Heart right ventricle (tissue), 16 donors: ENCODE data around the gene CATSPERZ. TPM values are rescaled to one million over a fixed set of nuclear protein-coding genes. Genes with fewer than 3 reads are reported as not detected.
"Not testable (repeated sequence)": the region's sequence is repeated elsewhere in the genome, so short reads cannot be mapped to it uniquely, and the experiment has no call there.

Source experiments
- ATAC-seq, 8 donors: fragments of 200-7000 bp; cut with Tn5 transposase; one replicate each; pipeline ENCODE4 v1.9.1; 2020; ENCODE audit warnings: mild to moderate bottlenecking in 8 of 8, moderate library complexity in 8 of 8, moderate number of reproducible peaks in 1 of 8
- DNase-seq, 2 donors: peaks; one replicate each; pipeline ENCODE4 v3.0.0-alpha.2; 2020
- H3K27ac ChIP-seq, 10 donors: fragments of 200-600 bp; sonication (generic) in 2 of 10; one replicate each; pipeline versions ENCODE4 v1.5.0 to v1.8.0; 2020 to 2022; ENCODE audit warnings: mild to moderate bottlenecking in 3 of 10
- H3K27me3 ChIP-seq, 7 donors: fragments of 200-600 bp; one replicate each; pipeline ENCODE4 v1.8.0; 2021 to 2022; ENCODE audit warnings: mild to moderate bottlenecking in 2 of 7
- H3K36me3 ChIP-seq, 9 donors: fragments of 200-600 bp; sonication (generic) in 1 of 9; one replicate each; pipeline versions ENCODE4 v1.5.0 to v1.8.0; 2020 to 2022; ENCODE audit warnings: mild to moderate bottlenecking in 2 of 9
- H3K4me1 ChIP-seq, 9 donors: fragments of 200-600 bp; sonication (generic) in 1 of 9; one replicate each; pipeline versions ENCODE4 v1.5.0 to v1.8.0; 2020 to 2022; ENCODE audit warnings: mild to moderate bottlenecking in 4 of 9
- H3K4me3 ChIP-seq, 10 donors: fragments of 200-600 bp; sonication (generic) in 2 of 10; one replicate each; pipeline versions ENCODE4 v1.5.0 to v1.8.0; 2020 to 2022; ENCODE audit warnings: mild to moderate bottlenecking in 7 of 10, moderate library complexity in 2 of 10
- H3K9me3 ChIP-seq, 11 donors: fragments of 200-600 bp in 10 of 11; sonication (generic) in 2 of 11; one replicate each; pipeline versions ENCODE4 v1.5.0 to v1.8.0; 2013 to 2022; ENCODE audit warnings: mild to moderate bottlenecking in 2 of 11, control low read depth in 1 of 11, moderate library complexity in 1 of 11
- WGBS, 2 donors: extraction: QIAGEN DNeasy Blood & Tissue Kit; methylation state at CpG; one replicate each; pipeline ENCODE4 v1.1.7; 2013; ENCODE audit warnings: inconsistent platforms in 1 of 2; 5-methylcytosine and 5-hydroxymethylcytosine counted together
- intact Hi-C, 10 donors: fragments of 100-400 bp; cut with DNase I; formaldehyde crosslinking; loops; one replicate each; pipeline versions ENCODE4 v1.11.1 to v1.14.2; 2022
- polyA plus RNA-seq, 2 donors: library from polyadenylated mRNA; stranded (reverse); fragments of 200-250 nt; gene quantifications; one replicate each; pipeline ENCODE4 v1.2.3, GENCODE V29; 2013
- total RNA-seq, 10 donors: library from RNA; stranded (reverse); fragmentation: NEBNext Ultra II Directional in 3 of 10; extraction: Animal tissue kit (Norgen Biotek cat#: 25700) in 3 of 10; gene quantifications; one replicate each; pipeline versions ENCODE4 v1.2.1 to v1.2.4, GENCODE V29; 2021 to 2023
- TF ChIP-seq, protein P1 (sequence below), 9 donors: fragments of 200-600 bp; sonication (generic) in 2 of 9; IDR thresholded peaks; one replicate each; pipeline versions ENCODE4 v1.5.0 to v1.8.0; 2021 to 2022; ENCODE audit warnings: antibody characterized with exemption in 9 of 9, mild to moderate bottlenecking in 5 of 9, moderate library complexity in 1 of 9
- donor health status: Arrhythmogenic right ventricular cardiomyopathy.
- donor health status: ischemic (EF 13 %, LVEDD 7.1; RV severe dilation, severe dysfunction).
- donor health status: healthy with polysubstance abuse.
- donor health status: DM: no; HTN: yes; CAD: no.
- donor health status: DM: no; HTN: no; CAD: no.
- donor health status: ischemic (EF 25% LVEDD 6.9; RV normal size, moderate dysfunction).
- donor health status: ischemic (EF 25% LVEDD 5.7; RV mildly dilated, moderate dysfunction).
- donor health status: healthy.
- donor health status: DM: yes; HTN: yes; CAD: no.
- donor health status: Ischemic cardiomyopathy.
- donor health status: ischemic (EF 35%, LVEDD 5.7; RV mildly dilated, moderate dysfunction).
- donor health status: nonischemic (EF 11% LVEDD 7.7; RV severe dilation, severe dysfunction).
- donor health status: DM: yes; HTN: yes; CAD: no.
- donor health status: PGD.
- donor health status: ischemic (EF 29% LVEDD 5.4; RV normal size, mild dysfunction).
- donor health status: nonischemic (EF 23%, LVEDD 6.1; RV moderate dilation, normal function).

CATSPERZ gene
- total and polyA plus RNA-seq, 12 donors = 0.10 TPM; not detected in 11

DNA sequence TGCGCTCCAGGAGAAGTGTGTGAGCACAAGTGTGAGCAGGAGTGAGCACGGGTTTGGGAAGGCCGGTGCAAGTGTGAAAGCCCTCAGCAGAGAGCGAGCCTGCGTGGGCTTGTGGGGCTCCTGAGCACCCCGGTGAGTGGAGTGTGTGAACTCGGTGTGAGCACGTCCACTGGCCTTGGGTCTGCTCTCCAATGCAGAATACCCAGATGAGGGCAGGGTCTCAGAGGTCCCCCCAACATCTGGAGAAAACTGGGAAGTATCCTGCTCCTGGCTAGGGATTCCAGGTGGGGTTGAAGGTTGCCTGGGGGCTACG, 6.4 kb downstream of the CATSPERZ start:
- peaks cover 9 to 39% (median 24%) of the 10 kb centered on the region in 9 donors for H3K4me1 ChIP-seq
- H3K9me3 ChIP-seq = no peaks in the 10 kb centered on the region
- peak overlapping the region; percentile 63 to 93 (median 76) for H3K4me3 ChIP-seq
- H3K36me3 ChIP-seq = peaks cover 0 to 23% (median 0%) of the 10 kb centered on the region in 9 donors
- peak in 1 of 8 donors; percentile 0 for ATAC-seq
- peaks cover 0 to 9% (median 7%) of the 10 kb centered on the region in 7 donors for H3K27me3 ChIP-seq
- no peak for DNase-seq
- TF ChIP-seq, protein P1, sequence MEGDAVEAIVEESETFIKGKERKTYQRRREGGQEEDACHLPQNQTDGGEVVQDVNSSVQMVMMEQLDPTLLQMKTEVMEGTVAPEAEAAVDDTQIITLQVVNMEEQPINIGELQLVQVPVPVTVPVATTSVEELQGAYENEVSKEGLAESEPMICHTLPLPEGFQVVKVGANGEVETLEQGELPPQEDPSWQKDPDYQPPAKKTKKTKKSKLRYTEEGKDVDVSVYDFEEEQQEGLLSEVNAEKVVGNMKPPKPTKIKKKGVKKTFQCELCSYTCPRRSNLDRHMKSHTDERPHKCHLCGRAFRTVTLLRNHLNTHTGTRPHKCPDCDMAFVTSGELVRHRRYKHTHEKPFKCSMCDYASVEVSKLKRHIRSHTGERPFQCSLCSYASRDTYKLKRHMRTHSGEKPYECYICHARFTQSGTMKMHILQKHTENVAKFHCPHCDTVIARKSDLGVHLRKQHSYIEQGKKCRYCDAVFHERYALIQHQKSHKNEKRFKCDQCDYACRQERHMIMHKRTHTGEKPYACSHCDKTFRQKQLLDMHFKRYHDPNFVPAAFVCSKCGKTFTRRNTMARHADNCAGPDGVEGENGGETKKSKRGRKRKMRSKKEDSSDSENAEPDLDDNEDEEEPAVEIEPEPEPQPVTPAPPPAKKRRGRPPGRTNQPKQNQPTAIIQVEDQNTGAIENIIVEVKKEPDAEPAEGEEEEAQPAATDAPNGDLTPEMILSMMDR (IDR thresholded peaks at IDR 0.05) = no peak
- intact Hi-C loops = no loop called here
- WGBS, 2 donors = 27% methylated on average over 9 of the region's 9 CpGs
- H3K27ac ChIP-seq = peak overlapping the region; percentile 9 to 98 (median 94)

DNA sequence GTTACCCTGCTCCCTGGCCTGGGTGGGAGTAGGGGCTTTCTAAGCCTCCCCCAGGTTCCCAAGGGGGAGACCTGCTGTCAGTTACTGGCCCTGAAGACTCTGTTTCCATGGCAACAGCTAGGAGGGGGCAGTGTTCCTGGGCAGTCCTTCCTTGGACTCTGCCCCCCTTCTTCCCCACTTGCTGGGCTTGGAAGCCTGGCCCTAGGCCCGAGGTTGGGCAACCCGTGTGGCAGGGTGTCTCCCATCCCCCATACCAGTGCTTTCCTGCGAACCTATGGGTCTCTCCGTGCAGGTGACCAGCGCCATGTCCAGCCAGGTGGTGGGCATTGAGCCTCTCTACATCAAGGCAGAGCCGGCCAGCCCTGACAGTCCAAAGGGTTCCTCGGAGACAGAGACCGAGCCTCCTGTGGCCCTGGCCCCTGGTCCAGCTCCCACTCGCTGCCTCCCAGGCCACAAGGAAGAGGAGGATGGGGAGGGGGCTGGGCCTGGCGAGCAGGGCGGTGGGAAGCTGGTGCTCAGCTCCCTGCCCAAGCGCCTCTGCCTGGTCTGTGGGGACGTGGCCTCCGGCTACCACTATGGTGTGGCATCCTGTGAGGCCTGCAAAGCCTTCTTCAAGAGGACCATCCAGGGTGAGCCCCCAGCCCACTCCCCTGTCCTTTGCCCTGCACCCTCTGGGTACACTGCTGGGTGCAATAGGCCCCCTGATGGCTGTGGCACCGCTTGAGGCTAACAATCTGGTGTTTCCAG, 6.9 kb downstream of the CATSPERZ start:
- Histone ChIP-seq H3K27me3 (peaks cover 0 to 4% (median 2%) of the 10 kb centered on the region in 7 donors), H3K4me3 (peak overlapping the region in 9 of 10 donors; percentile 63 to 93 (median 76)), H3K9me3 (no peaks in the 10 kb centered on the region), H3K27ac (peak overlapping the region in 9 of 10 donors; percentile 89 to 98 (median 94)), H3K4me1 (peaks cover 9 to 38% (median 23%) of the 10 kb centered on the region in 9 donors), H3K36me3 (peaks cover 0 to 23% (median 0%) of the 10 kb centered on the region in 9 donors)
- DNase-seq (no peak), ATAC-seq (peak in 1 of 8 donors; percentile 1)
- TF ChIP-seq, protein P1 (IDR thresholded peaks at IDR 0.05) = no peak
- intact Hi-C loops = no loop called here
- 75 to 76% methylated on average over 15 of the region's 15 CpGs for WGBS, 2 donors

DNA sequence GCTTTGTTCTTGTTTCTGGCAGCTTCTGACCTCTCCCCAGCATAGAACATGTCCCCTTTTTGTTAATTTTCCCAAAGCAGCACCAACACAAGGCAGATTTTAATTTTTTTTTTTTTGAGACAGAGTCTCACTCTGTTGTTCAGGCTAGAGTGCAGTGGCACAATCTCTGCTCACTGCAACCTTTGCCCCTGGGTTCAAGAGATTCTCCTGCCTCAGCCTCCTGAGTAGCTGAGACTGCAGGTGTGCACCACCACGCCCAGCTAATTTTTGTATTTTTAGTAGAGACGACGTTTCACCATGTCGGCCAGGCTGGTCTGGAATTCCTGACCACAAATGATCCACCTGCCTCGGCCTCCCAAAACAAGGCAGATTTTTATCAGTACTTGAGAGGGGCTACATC, 7.6 kb downstream of the CATSPERZ start:
- peaks cover 9 to 45% (median 27%) of the 10 kb centered on the region in 9 donors for H3K4me1 ChIP-seq
- H3K27ac ChIP-seq, H3K4me3 ChIP-seq, H3K9me3 ChIP-seq, H3K27me3 ChIP-seq, DNase-seq, intact Hi-C loops, ATAC-seq: not testable (repeated sequence)
- H3K36me3 ChIP-seq = peaks cover 0 to 23% (median 0%) of the 10 kb centered on the region in 9 donors
- 91 to 94% methylated on average over 5 of the region's 5 CpGs for WGBS, 2 donors

DNA sequence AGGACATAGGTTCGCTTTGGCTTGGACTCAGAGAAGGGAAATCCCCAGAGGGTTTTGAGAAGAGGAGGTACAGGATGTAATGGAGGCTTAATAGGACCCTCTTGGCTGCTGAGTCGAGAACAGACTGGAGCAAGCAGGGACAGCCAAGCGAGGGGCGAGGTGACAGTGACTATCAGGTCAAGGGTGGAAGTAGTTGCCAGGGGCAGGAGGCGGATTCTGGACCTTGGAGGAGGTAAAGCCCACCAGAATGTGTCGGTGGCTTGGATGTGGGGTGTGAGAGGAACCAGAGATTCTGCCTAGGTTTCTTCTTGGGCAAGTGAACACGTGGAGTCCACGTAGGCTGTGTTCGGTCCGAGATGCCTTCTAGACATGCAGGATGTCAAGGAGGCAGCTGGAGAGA, 12.8 kb downstream of the CATSPERZ start:
- H3K9me3 ChIP-seq = no peaks in the 10 kb centered on the region
- 86 to 88% methylated on average over 10 of the region's 10 CpGs for WGBS, 2 donors
- ATAC-seq (no peak), DNase-seq (no peak)
- peak overlapping the region in 8 of 10 donors; percentile 15 to 77 (median 64) for H3K27ac ChIP-seq
- TF ChIP-seq, protein P1 (IDR thresholded peaks at IDR 0.05) = no peak
- peaks cover 0 to 39% (median 19%) of the 10 kb centered on the region in 9 donors for H3K36me3 ChIP-seq
- no peak overlapping the region for H3K4me3 ChIP-seq
- no peaks in the 10 kb centered on the region for H3K27me3 ChIP-seq
- peaks cover 4 to 52% (median 25%) of the 10 kb centered on the region in 9 donors for H3K4me1 ChIP-seq
- intact Hi-C loops = no loop called here
